ENCODE results near the gene OPA3. TPM values are rescaled to one million over a fixed set of nuclear protein-coding genes. Genes with fewer than 3 reads are reported as not detected.

The OPA3 gene
- total RNA-seq, 2 donors from 2014 or later: 8.4 to 13.1 TPM

DNA sequence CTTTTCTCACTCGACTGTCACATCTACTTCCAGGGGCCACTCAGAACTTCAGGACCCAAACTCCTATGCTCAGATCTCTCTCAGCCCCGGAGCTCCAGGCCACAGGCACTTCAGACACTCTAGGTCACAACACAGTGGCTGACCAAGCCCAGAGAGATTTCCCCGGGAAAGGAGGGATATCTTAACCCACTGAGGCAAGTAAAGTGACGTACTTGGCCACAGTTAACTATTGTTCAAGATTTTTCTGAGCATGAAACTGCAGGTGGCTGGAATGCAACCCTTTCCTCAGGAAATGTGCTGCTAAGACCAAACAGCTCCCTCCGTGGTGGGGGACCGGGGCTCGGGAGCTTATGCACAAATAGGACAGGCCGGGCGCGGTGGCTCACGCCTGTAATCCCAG lies 23.9 kb downstream of the OPA3 start:
- no peaks in the 10 kb centered on the region for H3K4me1 ChIP-seq (ENCODE audit: control insufficient read depth in 1 of 2, low read depth in 2 of 2)
- TF ChIP-seq, protein P1, sequence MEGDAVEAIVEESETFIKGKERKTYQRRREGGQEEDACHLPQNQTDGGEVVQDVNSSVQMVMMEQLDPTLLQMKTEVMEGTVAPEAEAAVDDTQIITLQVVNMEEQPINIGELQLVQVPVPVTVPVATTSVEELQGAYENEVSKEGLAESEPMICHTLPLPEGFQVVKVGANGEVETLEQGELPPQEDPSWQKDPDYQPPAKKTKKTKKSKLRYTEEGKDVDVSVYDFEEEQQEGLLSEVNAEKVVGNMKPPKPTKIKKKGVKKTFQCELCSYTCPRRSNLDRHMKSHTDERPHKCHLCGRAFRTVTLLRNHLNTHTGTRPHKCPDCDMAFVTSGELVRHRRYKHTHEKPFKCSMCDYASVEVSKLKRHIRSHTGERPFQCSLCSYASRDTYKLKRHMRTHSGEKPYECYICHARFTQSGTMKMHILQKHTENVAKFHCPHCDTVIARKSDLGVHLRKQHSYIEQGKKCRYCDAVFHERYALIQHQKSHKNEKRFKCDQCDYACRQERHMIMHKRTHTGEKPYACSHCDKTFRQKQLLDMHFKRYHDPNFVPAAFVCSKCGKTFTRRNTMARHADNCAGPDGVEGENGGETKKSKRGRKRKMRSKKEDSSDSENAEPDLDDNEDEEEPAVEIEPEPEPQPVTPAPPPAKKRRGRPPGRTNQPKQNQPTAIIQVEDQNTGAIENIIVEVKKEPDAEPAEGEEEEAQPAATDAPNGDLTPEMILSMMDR (IDR thresholded peaks at IDR 0.05): no peak
- no peaks in the 10 kb centered on the region for H3K27me3 ChIP-seq (replicated peaks; ENCODE audit: insufficient read depth)
- no peaks in the 10 kb centered on the region for H3K9me3 ChIP-seq
- ATAC-seq (ENCODE audit: insufficient number of reproducible peaks, low FRiP score, low read depth): no peak
- no peaks in the 10 kb centered on the region for H3K36me3 ChIP-seq
- no peak overlapping the region for H3K27ac ChIP-seq
- no peak for DNase-seq (ENCODE audit: low spot score)
- H3K4me3 ChIP-seq: no peak overlapping the region

DNA sequence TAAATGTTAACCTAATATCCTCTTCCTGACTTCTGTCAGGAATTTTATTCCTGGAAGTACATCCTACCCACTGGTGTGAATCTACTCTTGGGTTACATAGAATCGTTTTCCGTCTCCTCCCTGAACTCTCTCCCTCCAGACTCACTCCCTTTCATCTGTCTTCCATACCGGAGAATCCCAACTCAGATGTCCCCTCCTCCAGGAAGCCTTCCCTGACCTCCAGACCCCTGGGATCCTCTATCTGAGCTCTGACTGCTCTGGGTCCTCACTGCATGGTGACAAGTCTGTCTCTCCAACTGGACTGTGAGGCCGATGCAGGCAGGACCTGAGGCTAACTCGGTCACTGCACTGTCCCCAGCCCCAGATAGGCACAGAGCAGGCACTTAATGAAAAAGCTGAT lies 24.6 kb downstream of the OPA3 start:
- TF ChIP-seq, protein P1 (IDR thresholded peaks at IDR 0.05): no peak
- H3K27ac ChIP-seq: no peak overlapping the region
- H3K4me3 ChIP-seq: no peak overlapping the region
- DNase-seq (ENCODE audit: low spot score): no peak
- no peaks in the 10 kb centered on the region for H3K36me3 ChIP-seq
- H3K27me3 ChIP-seq (replicated peaks; ENCODE audit: insufficient read depth): no peaks in the 10 kb centered on the region
- ATAC-seq (ENCODE audit: insufficient number of reproducible peaks, low FRiP score, low read depth): no peak
- H3K4me1 ChIP-seq (ENCODE audit: control insufficient read depth in 1 of 2, low read depth in 2 of 2): no peaks in the 10 kb centered on the region
- no peaks in the 10 kb centered on the region for H3K9me3 ChIP-seq

DNA sequence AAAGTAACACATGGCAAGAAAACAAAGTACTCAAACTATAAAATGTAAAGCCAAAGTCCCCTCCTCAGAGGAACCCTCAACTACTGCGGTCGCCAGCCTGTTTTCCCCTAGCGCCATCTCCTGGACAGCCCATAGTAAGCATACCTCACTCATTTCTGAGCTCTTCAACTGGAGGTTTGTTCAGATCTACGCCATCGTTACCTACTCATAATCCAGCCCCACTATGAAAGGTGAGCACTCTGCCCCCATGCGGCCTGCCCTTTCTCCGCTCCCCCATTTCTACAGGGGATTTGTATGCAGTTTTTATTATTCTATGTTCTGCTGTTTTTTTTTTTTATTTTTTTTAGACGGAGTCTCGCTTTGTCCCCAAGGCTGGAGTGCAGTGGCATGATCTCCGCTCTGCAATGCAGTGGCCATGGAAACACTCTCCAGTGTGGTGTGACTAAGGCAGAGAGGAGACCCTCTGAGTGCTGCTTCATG lies 26.2 kb downstream of the OPA3 start:
- H3K27me3 ChIP-seq (replicated peaks; ENCODE audit: insufficient read depth): no peaks in the 10 kb centered on the region
- TF ChIP-seq, protein P1 (IDR thresholded peaks at IDR 0.05): peak; percentile 30
- H3K4me3 ChIP-seq: no peak overlapping the region
- H3K9me3 ChIP-seq: no peaks in the 10 kb centered on the region
- ATAC-seq (ENCODE audit: insufficient number of reproducible peaks, low FRiP score, low read depth) (no peak), DNase-seq (ENCODE audit: low spot score) (no peak)
- H3K36me3 ChIP-seq: no peaks in the 10 kb centered on the region
- H3K4me1 ChIP-seq (ENCODE audit: control insufficient read depth in 1 of 2, low read depth in 2 of 2): no peaks in the 10 kb centered on the region
- H3K27ac ChIP-seq: no peak overlapping the region

DNA sequence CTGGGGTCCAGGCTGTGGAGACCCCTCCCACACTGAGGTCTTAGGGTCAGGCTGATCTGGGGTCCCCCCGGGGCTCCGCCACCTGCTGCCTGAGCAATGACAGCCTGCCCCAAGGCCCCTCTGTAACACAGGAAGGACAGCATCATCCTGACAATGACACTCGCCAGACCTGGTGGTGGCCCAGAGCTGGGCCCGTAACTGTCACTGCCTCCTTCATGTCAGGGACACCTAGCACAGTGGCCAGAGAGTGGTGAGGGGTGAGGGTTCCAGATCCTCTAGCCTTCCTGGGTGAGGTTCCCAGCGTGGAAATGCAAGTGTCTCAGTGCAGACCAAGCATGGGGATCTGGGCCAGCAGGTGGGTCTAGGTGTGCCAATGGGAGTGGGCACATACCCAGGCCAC lies 27.8 kb downstream of the OPA3 start:
- no peak overlapping the region for H3K4me3 ChIP-seq
- H3K27me3 ChIP-seq (replicated peaks; ENCODE audit: insufficient read depth): no peaks in the 10 kb centered on the region
- TF ChIP-seq, protein P1 (IDR thresholded peaks at IDR 0.05): no peak
- no peaks in the 10 kb centered on the region for H3K9me3 ChIP-seq
- H3K4me1 ChIP-seq (ENCODE audit: control insufficient read depth in 1 of 2, low read depth in 2 of 2): no peaks in the 10 kb centered on the region
- no peak for DNase-seq (ENCODE audit: low spot score)
- H3K36me3 ChIP-seq: no peaks in the 10 kb centered on the region
- H3K27ac ChIP-seq: no peak overlapping the region
- ATAC-seq (ENCODE audit: insufficient number of reproducible peaks, low FRiP score, low read depth): no peak

DNA sequence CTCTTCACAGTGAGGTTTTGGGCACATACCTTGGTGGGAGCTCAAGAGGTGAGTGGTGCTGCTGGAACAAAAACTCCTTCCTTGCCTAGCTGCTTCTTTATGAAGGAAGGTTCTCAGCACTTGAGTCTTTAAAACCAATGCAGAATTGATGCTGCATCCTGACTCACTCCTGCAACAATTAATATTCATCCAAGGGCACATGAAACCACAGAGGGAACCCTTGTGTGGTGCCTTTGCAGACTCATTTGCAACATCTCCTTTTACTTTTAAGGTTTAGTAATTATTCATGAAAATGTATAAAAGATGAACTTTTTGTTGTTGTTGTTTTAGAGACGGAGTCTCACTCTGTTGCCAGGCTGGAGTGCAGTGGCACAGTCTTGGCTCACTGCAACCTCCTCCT lies 30.1 kb downstream of the OPA3 start:
- no peaks in the 10 kb centered on the region for H3K27me3 ChIP-seq (replicated peaks; ENCODE audit: insufficient read depth)
- H3K4me3 ChIP-seq: no peak overlapping the region
- H3K36me3 ChIP-seq: no peaks in the 10 kb centered on the region
- TF ChIP-seq, protein P1 (IDR thresholded peaks at IDR 0.05): no peak
- no peaks in the 10 kb centered on the region for H3K9me3 ChIP-seq
- DNase-seq (ENCODE audit: low spot score): no peak
- ATAC-seq (ENCODE audit: insufficient number of reproducible peaks, low FRiP score, low read depth): no peak
- H3K4me1 ChIP-seq (ENCODE audit: control insufficient read depth in 1 of 2, low read depth in 2 of 2): no peaks in the 10 kb centered on the region
- H3K27ac ChIP-seq: no peak overlapping the region

All from thoracic aorta (tissue), 2 donors.